Activated naive CD4-positive, alpha-beta T cell treated with anti-CD3 and anti-CD28 coated beads for 36 hours (primary cell): ENCODE results near the gene ZFPM1. TPM values are rescaled to one million over a fixed set of nuclear protein-coding genes. Genes with fewer than 3 reads are reported as not detected.
A peak's percentile ranks its signal among the peaks of the same experiment; 100 is the strongest.

Source experiments
- CTCF ChIA-PET: fragments of 350-600 bp; sonication (Branson Sonifier 250); formaldehyde crosslinking; loops from one replicate; lab custom pipeline; 2021; ENCODE audit warnings: antibody characterized with exemption; lab: Charles Lee
- DNase-seq: peaks from one replicate; pipeline ENCODE4 v3.0.0-alpha.2; 2020
- H3K27ac Mint-ChIP-seq: one replicate; pipeline ENCODE4 v1.8.0; 2021; ENCODE audit warnings: mild to moderate bottlenecking, mixed read lengths
- H3K27me3 Mint-ChIP-seq: one replicate; pipeline ENCODE4 v1.8.0; 2021; ENCODE audit warnings: low read depth, mixed read lengths
- H3K36me3 Mint-ChIP-seq: one replicate; pipeline ENCODE4 v1.8.0; 2021; ENCODE audit warnings: low read depth, mixed read lengths
- H3K4me1 Mint-ChIP-seq: one replicate; pipeline ENCODE4 v1.8.0; 2021; ENCODE audit warnings: low read depth, mixed read lengths
- H3K4me3 Mint-ChIP-seq: one replicate; pipeline ENCODE4 v1.8.0; 2021; ENCODE audit warnings: mild to moderate bottlenecking, moderate library complexity, mixed read lengths
- H3K9me3 Mint-ChIP-seq: one replicate; pipeline ENCODE4 v1.8.0; 2021; ENCODE audit warnings: mixed read lengths
- intact Hi-C: fragments of 100-400 bp; cut with micrococcal nuclease; formaldehyde crosslinking; loops from one replicate; pipeline ENCODE4 v1.15.1; 2023
- total RNA-seq, 2 experiments: library from RNA; stranded (reverse); gene quantifications; one replicate each; pipeline ENCODE4 v1.2.3, GENCODE V29; 2021

ZFPM1 gene
- total RNA-seq, 2 experiments from 2014 or later, result 11.0 to 12.2 TPM

GRCh38 chr16:88458773-88459235 is 5.7 kb downstream of the ZFPM1 start:
- Mint-ChIP-seq H3K27me3 (no peaks in the 10 kb centered on the region), H3K4me1 (peaks cover 46% of the 10 kb centered on the region), H3K27ac (no peak overlapping the region), H3K4me3 (no peak overlapping the region), H3K9me3 (no peaks in the 10 kb centered on the region), H3K36me3 (no peaks in the 10 kb centered on the region)
- DNase-seq, result no peak
- CTCF ChIA-PET, result no interaction called here
- intact Hi-C loops, result loop anchor here (5.0 kb wide), 2 partner anchors 587 to 1072 kb away; no protein-coding TSS in a partner anchor

DNA sequence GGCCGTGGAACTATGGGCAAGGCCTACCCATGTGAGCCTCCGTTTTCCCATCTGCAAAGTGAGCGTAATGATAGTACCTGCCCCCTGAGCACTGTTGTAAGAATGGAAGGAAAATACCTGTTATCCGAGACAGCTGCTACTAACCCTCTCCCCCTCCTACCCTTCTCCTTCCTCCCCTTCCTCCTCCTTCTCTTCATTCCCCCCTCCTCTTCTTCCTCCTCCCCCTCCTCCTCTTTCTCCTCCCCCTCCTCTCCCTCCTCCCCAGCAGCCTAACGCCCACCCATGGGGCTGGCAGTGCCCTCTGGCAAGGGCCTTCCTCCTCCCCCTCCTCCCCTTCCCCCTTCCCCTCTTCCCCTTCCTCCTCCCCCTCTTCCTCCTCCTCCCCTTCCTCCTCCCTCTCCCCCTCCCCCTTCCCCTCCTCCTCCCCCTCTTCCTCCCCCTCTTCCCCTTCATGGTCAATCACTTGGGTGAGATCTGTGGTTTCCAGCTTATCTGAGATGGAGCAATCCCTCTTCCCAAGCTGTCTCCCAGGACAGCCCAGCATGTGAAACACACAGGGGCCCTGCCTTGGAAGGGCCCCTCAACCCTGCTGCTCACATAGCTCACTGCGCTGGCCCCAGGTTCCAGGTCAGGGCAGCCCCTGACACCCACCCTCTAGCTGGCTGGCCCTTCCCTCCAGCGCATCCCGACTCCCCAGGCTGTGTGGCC is 6.4 kb downstream of the ZFPM1 start:
- Mint-ChIP-seq H3K27me3 (no peaks in the 10 kb centered on the region), H3K4me3 (no peak overlapping the region), H3K9me3 (no peaks in the 10 kb centered on the region), H3K36me3 (no peaks in the 10 kb centered on the region), H3K27ac (no peak overlapping the region), H3K4me1 (peaks cover 48% of the 10 kb centered on the region)
- CTCF ChIA-PET, result no interaction called here
- intact Hi-C loops, result loop anchor here (5.0 kb wide), 2 partner anchors 587 to 1072 kb away; no protein-coding TSS in a partner anchor
- no peak for DNase-seq

- H3K36me3 Mint-ChIP-seq, result no peaks in the 10 kb centered on the region
- no peaks in the 10 kb centered on the region for H3K27me3 Mint-ChIP-seq
- intact Hi-C loops, result no loop called here
- H3K27ac Mint-ChIP-seq, result no peak overlapping the region
- no peaks in the 10 kb centered on the region for H3K9me3 Mint-ChIP-seq
- CTCF ChIA-PET, result no interaction called here
- H3K4me1 Mint-ChIP-seq, result peaks cover 57% of the 10 kb centered on the region
- no peak for DNase-seq
- H3K4me3 Mint-ChIP-seq, result no peak overlapping the region
Observed at GRCh38 chr16:88460496-88461330, 7.6 kb downstream of the ZFPM1 start.

- Mint-ChIP-seq H3K4me1 (peaks cover 60% of the 10 kb centered on the region), H3K9me3 (no peaks in the 10 kb centered on the region), H3K36me3 (no peaks in the 10 kb centered on the region), H3K4me3 (no peak overlapping the region), H3K27me3 (no peaks in the 10 kb centered on the region), H3K27ac (peak overlapping the region; percentile 30)
- intact Hi-C loops, result no loop called here
- DNase-seq, result no peak
- CTCF ChIA-PET, result interaction anchor here (1.3 kb wide), 1 partner anchor 24 kb away, joined by 4 read pairs; no protein-coding TSS in a partner anchor
Observed at GRCh38 chr16:88461331-88462269, 8.5 kb downstream of the ZFPM1 start.

DNA sequence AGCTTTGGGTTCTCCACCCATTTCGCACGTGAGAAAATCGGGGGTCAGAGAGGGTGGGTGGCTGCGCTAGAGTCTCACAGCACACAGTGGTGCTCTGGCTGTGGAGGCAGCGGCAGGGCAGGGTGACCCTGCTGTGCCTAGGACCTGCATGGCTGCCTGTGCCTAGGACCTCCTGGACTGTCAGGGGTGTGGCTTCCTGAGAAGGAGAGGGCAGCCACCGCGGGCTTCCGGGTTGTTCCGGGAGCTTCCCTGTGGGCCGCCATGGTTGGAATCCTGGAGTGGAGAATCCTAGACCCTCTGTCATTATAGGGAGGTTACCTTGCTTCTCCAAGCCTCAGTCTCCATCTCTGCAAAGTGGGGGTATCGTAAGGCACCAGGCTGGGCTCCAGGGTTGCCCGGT is 9.3 kb downstream of the ZFPM1 start:
- Mint-ChIP-seq H3K36me3 (no peaks in the 10 kb centered on the region), H3K27me3 (no peaks in the 10 kb centered on the region), H3K27ac (no peak overlapping the region), H3K4me3 (no peak overlapping the region), H3K9me3 (no peaks in the 10 kb centered on the region), H3K4me1 (peaks cover 57% of the 10 kb centered on the region)
- intact Hi-C loops, result no loop called here
- DNase-seq, result no peak
- CTCF ChIA-PET, result interaction anchor here (1.3 kb wide), 1 partner anchor 25 kb away, joined by 4 read pairs; no protein-coding TSS in a partner anchor

DNA sequence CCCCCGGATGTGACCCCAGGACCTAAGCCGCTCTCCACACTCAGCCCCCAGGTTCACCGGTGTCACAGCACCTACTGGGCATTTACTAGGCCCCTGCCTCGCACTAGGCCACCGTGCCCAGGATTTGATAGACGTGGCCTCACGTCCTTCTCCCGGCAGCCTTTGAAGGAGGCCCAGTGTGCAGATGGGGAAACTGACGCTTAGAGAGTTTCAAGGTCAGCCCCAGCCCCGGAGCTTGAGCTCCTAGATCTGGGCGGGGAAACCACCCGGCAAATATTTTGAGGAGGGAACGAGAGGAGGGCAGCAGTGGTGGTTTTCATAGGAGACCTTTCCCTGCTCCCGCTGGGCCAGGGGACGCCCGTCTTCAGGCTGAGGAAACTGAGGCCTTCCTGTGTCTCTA is 10.3 kb downstream of the ZFPM1 start:
- peaks cover 53% of the 10 kb centered on the region for H3K4me1 Mint-ChIP-seq
- no peaks in the 10 kb centered on the region for H3K27me3 Mint-ChIP-seq
- CTCF ChIA-PET, result no interaction called here
- no peaks in the 10 kb centered on the region for H3K9me3 Mint-ChIP-seq
- H3K27ac Mint-ChIP-seq, result no peak overlapping the region
- H3K36me3 Mint-ChIP-seq, result no peaks in the 10 kb centered on the region
- DNase-seq, result no peak
- no peak overlapping the region for H3K4me3 Mint-ChIP-seq
- intact Hi-C loops, result no loop called here

- H3K4me3 Mint-ChIP-seq, result no peak overlapping the region
- H3K27ac Mint-ChIP-seq, result no peak overlapping the region
- H3K4me1 Mint-ChIP-seq, result peaks cover 56% of the 10 kb centered on the region
- CTCF ChIA-PET, result interaction anchor here (1.1 kb wide), 1 partner anchor 27 kb away, joined by 3 read pairs; no protein-coding TSS in a partner anchor
- intact Hi-C loops, result no loop called here
- no peaks in the 10 kb centered on the region for H3K27me3 Mint-ChIP-seq
- no peaks in the 10 kb centered on the region for H3K9me3 Mint-ChIP-seq
- no peak for DNase-seq
- no peaks in the 10 kb centered on the region for H3K36me3 Mint-ChIP-seq
Observed at GRCh38 chr16:88464447-88465318, 11.6 kb downstream of the ZFPM1 start.

GRCh38 chr16:88465387-88465983 is 12.4 kb downstream of the ZFPM1 start:
- peaks cover 56% of the 10 kb centered on the region for H3K4me1 Mint-ChIP-seq
- H3K9me3 Mint-ChIP-seq, result no peaks in the 10 kb centered on the region
- no peak overlapping the region for H3K4me3 Mint-ChIP-seq
- no peak overlapping the region for H3K27ac Mint-ChIP-seq
- H3K27me3 Mint-ChIP-seq, result no peaks in the 10 kb centered on the region
- CTCF ChIA-PET, result interaction anchor here (0.9 to 1.2 kb wide), 2 partner anchors 8 to 96 kb away, joined by 3 read pairs; no protein-coding TSS in a partner anchor
- no peak for DNase-seq
- intact Hi-C loops, result no loop called here
- H3K36me3 Mint-ChIP-seq, result no peaks in the 10 kb centered on the region

DNA sequence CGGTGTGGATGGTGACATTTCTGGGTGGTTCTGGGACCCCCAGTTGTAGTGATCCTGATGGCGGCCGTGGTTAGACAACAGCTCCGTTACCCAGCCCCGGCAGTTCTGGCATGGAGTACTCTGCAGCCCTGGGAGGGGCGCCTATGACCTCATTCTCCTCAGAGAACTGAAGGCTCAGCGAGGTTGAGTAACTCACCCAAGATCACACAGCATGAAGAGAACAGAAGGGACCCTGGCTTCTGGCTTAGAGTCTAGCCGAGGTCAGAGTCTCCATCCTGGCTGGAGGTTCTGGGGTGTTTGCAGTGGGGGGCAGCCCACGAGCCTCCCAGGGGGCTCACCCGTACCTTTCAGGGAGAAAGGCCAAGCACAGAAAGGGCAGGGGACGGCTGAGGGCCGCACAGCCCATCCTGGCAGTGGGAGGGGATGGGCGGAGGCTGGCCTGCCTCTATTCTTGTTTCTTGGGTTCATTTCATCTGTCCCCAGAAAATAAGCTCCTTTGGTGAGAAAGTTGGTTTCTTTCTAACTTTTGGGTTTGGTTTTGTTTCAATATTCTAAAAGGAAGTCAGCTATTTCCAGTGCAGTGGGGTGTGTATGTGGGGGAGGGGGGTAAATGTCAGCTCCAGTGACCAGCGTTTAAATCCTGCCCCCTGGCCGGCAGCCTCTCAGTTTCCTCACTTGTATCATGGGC is 13.2 kb downstream of the ZFPM1 start:
- Mint-ChIP-seq H3K36me3 (no peaks in the 10 kb centered on the region), H3K27ac (no peak overlapping the region), H3K27me3 (no peaks in the 10 kb centered on the region), H3K4me3 (no peak overlapping the region), H3K9me3 (no peaks in the 10 kb centered on the region), H3K4me1 (peaks cover 60% of the 10 kb centered on the region)
- CTCF ChIA-PET, result interaction anchor here (0.9 to 1.2 kb wide), 2 partner anchors 9 to 95 kb away, joined by 3 read pairs; no protein-coding TSS in a partner anchor
- intact Hi-C loops, result loop anchor here (1.0 kb wide), 1 partner anchor 10 kb away; no protein-coding TSS in a partner anchor
- peak; percentile 36 for DNase-seq

- Mint-ChIP-seq H3K27me3 (no peaks in the 10 kb centered on the region), H3K4me3 (no peak overlapping the region), H3K4me1 (peaks cover 59% of the 10 kb centered on the region), H3K27ac (no peak overlapping the region), H3K36me3 (no peaks in the 10 kb centered on the region), H3K9me3 (no peaks in the 10 kb centered on the region)
- intact Hi-C loops, result loop anchor here (1.0 kb wide), 1 partner anchor 11 kb away; no protein-coding TSS in a partner anchor
- no peak for DNase-seq
- CTCF ChIA-PET, result interaction anchor here (1.2 kb wide), 1 partner anchor 10 kb away, joined by 3 read pairs; no protein-coding TSS in a partner anchor
Observed at GRCh38 chr16:88466949-88467348, 13.9 kb downstream of the ZFPM1 start.
